ENCODE data around the gene VCAN. TPM values are rescaled to one million over a fixed set of nuclear protein-coding genes. Genes with fewer than 3 reads are reported as not detected.

VCAN gene
- total and polyA plus RNA-seq, 2 of the 8 experiments (the other 6 are each of a cell fraction or from before 2014, with no cell fraction given), result 146 to 404 TPM

DNA sequence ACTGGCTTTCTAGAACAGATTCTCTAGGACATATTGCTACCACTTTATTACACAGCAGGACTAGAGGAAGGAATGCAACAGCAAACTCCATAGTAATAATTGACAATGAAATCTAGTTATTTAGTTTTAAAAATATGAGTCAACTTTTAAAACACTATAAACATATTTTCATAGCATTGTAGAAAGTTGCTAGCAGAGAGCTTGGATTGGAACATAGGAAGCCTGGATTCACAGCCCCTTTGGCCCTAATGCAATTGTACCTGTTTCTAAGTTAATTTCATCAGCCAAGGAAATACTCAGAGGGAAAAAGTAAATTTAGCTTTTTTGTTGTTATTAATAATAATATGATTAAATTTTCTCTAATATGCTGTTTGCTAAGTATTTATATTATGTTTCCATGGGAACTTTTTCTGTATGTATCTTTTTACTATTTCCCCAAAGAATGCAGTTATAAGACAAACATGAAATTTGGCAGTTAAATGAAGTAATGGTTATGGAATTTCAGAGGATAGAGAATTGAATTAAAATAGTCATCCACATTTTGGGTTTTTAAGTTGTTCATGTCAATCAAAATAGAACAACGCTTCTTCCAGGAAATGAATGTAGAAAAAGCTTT lies 45.6 kb downstream of the VCAN start (continued):
- TF ChIP-seq, protein P1, sequence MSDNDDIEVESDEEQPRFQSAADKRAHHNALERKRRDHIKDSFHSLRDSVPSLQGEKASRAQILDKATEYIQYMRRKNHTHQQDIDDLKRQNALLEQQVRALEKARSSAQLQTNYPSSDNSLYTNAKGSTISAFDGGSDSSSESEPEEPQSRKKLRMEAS (IDR thresholded peaks at IDR 0.05), result no peak

Data from H1 (cell line).